Mesothelial cell of epicardium (in vitro differentiated cells): ENCODE data around the gene PGLYRP4. TPM values are rescaled to one million over a fixed set of nuclear protein-coding genes. Genes with fewer than 3 reads are reported as not detected.

Experiments used
- DNase-seq, 2 experiments: peaks; one replicate each; pipeline ENCODE4 v3.0.0; 2021; ENCODE audit warnings: low spot score in 2 of 2; ENCODE audit not compliant: unreplicated experiment in 2 of 2
- H3K27ac Mint-ChIP-seq: 2 replicates; pipeline ENCODE4 v1.8.0; 2021; ENCODE audit warnings: mixed read lengths
- H3K27me3 Mint-ChIP-seq: 2 replicates; pipeline ENCODE4 v1.8.0; 2021; ENCODE audit warnings: low read depth, mixed read lengths
- H3K36me3 Mint-ChIP-seq: 2 replicates; pipeline ENCODE4 v1.8.0; 2021; ENCODE audit warnings: mixed read lengths
- H3K4me1 Mint-ChIP-seq: 2 replicates; pipeline ENCODE4 v1.8.0; 2021; ENCODE audit warnings: mixed read lengths
- H3K4me3 Mint-ChIP-seq: 2 replicates; pipeline ENCODE4 v1.8.0; 2021; ENCODE audit warnings: mild to moderate bottlenecking, moderate library complexity, mixed read lengths
- H3K9me3 Mint-ChIP-seq: 2 replicates; pipeline ENCODE4 v1.8.0; 2021; ENCODE audit warnings: mixed read lengths
- CTCF ChIP-seq: fragments of 200-600 bp; sonication (generic); IDR thresholded peaks from one replicate; pipeline ENCODE4 v1.5.0; 2021; ENCODE audit warnings: antibody characterized with exemption; ENCODE audit not compliant: unreplicated experiment
- total RNA-seq: library from RNA; stranded (reverse); gene quantifications from 3 replicates; pipeline ENCODE4 v1.2.1, GENCODE V29; 2021

The PGLYRP4 gene
- total RNA-seq, 1 donor from 2014 or later = not detected

GRCh38 chr1:153362187-153362775, 13.6 kb upstream of the PGLYRP4 start:
- DNase-seq = peak in 1 of 2 experiments; percentile 14
- TF ChIP-seq CTCF = no peak
- H3K4me3 Mint-ChIP-seq = no peak overlapping the region
- H3K27ac Mint-ChIP-seq = peak overlapping the region; percentile 14
- H3K9me3 Mint-ChIP-seq = no peaks in the 10 kb centered on the region
- no peaks in the 10 kb centered on the region for H3K36me3 Mint-ChIP-seq
- H3K27me3 Mint-ChIP-seq = no peaks in the 10 kb centered on the region
- peaks cover 19% of the 10 kb centered on the region for H3K4me1 Mint-ChIP-seq

DNA sequence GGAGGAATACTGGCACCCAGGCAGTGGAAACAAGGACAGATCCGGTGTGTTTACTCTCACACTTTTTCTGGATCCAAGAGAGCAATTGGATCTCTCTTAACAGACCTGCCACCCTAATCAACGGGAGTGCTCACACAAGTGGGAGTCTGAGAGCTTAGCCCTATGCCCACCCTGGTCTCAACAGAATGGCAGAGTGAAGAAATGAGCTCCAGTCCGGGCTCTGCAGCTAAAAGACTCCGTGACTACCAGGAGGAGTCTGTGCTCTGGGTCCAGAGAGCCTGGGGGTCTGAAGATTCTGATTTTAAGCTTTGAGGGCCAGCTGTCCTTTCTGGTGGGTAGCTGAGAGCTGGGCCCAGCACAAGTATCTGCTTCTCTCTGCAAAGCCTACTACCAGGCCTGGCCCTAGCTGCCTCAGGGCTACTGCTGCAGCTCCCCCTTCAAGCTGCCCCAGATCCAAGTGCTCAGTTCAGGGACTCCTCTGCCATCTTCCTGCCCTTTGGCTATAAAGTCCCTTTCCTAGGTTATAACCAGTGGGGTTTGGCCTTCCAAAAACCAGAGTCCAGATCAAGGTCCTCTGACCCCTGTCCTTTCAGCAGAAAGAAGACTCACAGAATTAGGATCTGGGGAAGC, 13.0 kb upstream of the PGLYRP4 start:
- no peak overlapping the region for H3K4me3 Mint-ChIP-seq
- no peak overlapping the region for H3K27ac Mint-ChIP-seq
- no peak for DNase-seq
- no peaks in the 10 kb centered on the region for H3K27me3 Mint-ChIP-seq
- H3K36me3 Mint-ChIP-seq = no peaks in the 10 kb centered on the region
- peaks cover 19% of the 10 kb centered on the region for H3K4me1 Mint-ChIP-seq
- H3K9me3 Mint-ChIP-seq = no peaks in the 10 kb centered on the region
- no peak for TF ChIP-seq CTCF

- Mint-ChIP-seq H3K36me3 (no peaks in the 10 kb centered on the region), H3K4me1 (peaks cover 17% of the 10 kb centered on the region), H3K27ac (no peak overlapping the region), H3K4me3 (no peak overlapping the region), H3K27me3 (no peaks in the 10 kb centered on the region), H3K9me3 (no peaks in the 10 kb centered on the region)
- DNase-seq = no peak
- TF ChIP-seq CTCF = no peak
These were observed 12.2 kb upstream of the PGLYRP4 start for GRCh38 chr1:153360592-153361479.

DNA sequence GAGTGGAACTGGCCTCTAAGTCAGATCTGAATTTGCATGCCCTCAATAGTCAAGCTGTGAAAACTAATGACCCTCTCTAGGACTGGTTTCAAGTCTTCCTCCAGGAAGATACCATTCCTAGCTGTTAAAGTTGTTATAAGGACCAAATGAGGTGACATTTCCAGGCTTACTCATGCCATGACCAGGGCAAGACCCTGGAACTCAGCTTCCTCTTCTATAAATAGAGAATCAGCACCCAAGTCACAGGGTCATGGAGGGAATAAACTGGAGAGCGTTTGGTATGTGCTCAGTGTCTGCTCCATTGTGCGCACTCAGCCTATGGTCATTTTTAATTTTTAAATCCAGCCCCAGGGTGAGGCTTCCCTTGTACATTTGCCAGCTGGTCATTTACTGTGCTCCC, 11.5 kb upstream of the PGLYRP4 start:
- no peaks in the 10 kb centered on the region for H3K27me3 Mint-ChIP-seq
- H3K27ac Mint-ChIP-seq = no peak overlapping the region
- TF ChIP-seq CTCF = no peak
- H3K4me3 Mint-ChIP-seq = no peak overlapping the region
- DNase-seq = no peak
- peaks cover 10% of the 10 kb centered on the region for H3K4me1 Mint-ChIP-seq
- no peaks in the 10 kb centered on the region for H3K9me3 Mint-ChIP-seq
- H3K36me3 Mint-ChIP-seq = no peaks in the 10 kb centered on the region

DNA sequence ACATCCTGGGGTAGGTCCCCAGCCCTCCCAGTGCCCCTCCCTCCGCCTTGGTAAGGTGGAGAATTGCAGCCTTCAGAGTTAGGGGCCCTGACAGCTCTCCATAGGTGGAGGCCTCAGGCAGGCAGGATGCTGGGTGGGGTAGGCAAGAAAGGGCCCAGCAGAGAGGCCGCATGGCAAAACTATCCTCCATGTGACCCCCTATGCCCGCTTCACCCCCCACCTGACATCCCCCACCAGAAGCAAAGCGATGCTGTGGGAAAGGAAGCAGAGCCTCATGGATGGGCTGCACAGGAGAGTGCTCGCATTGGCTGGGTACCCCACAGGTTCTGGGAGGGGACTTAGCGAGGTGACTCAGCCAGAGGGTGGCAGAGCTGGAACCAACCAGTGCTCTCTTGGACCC, 10.6 kb upstream of the PGLYRP4 start:
- H3K9me3 Mint-ChIP-seq = no peaks in the 10 kb centered on the region
- no peak overlapping the region for H3K27ac Mint-ChIP-seq
- no peak overlapping the region for H3K4me3 Mint-ChIP-seq
- no peaks in the 10 kb centered on the region for H3K27me3 Mint-ChIP-seq
- no peak for DNase-seq
- no peaks in the 10 kb centered on the region for H3K36me3 Mint-ChIP-seq
- TF ChIP-seq CTCF = no peak
- H3K4me1 Mint-ChIP-seq = peaks cover under 1% of the 10 kb centered on the region
